ENCODE measurements around the gene SLC17A9. TPM values are rescaled to one million over a fixed set of nuclear protein-coding genes. Genes with fewer than 3 reads are reported as not detected.

SLC17A9 gene
- total RNA-seq, 1 experiment from 2014 or later, result 37.6 TPM

DNA sequence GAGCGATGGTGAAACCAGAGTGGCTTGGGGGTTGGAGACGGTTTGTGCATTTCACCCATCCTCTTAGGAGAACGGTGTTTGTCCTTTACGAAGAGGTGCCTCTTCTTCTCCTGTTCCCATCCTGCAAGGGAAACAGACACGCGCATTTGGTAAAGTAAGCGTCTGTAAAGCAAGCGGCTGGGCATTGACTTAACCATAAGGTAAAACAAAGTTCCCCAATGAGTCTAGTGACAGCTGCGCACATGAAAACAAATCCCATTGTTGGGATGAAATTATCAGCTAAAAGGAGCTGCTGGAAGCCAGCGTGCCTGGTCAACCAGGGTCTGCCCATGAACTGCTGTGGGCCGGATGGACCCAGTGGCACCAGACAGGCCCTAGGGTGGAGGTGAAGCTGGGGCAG, 48.4 kb downstream of the SLC17A9 start:
- no peak overlapping the region for H3K4me2 ChIP-seq (ENCODE audit: low read length)
- ChIA-PET POLR2A (no interaction called here), CTCF (interaction anchor here (1.0 kb wide), 1 partner anchor 28 kb away, joined by 3 read pairs; no protein-coding TSS in a partner anchor), RAD21 (ENCODE audit: low non-redundant PET in 1 of 2, low total read pairs in 2 of 2, uncharacterized antibody in 2 of 2, unreplicated experiment in 2 of 2) (no interaction called here)
- H4K20me1 ChIP-seq (ENCODE audit: insufficient read depth), result no peaks in the 10 kb centered on the region
- no peak overlapping the region for H3K4me3 ChIP-seq (replicated peaks in 1 of 2; ENCODE audit: low read depth in 1 of 2, low read length in 2 of 2)
- intact Hi-C loops (cut with micrococcal nuclease), result no loop called here
- no peaks in the 10 kb centered on the region for H3K27me3 ChIP-seq (ENCODE audit: insufficient read depth, low read length)
- no TSS peak for BruUV-seq (replicated peaks)
- no peaks in the 10 kb centered on the region; the same call in 1 of the 2 replicates for H3K9me2 ChIP-seq (ENCODE audit: insufficient read depth)
- TF ChIP-seq, protein P1, sequence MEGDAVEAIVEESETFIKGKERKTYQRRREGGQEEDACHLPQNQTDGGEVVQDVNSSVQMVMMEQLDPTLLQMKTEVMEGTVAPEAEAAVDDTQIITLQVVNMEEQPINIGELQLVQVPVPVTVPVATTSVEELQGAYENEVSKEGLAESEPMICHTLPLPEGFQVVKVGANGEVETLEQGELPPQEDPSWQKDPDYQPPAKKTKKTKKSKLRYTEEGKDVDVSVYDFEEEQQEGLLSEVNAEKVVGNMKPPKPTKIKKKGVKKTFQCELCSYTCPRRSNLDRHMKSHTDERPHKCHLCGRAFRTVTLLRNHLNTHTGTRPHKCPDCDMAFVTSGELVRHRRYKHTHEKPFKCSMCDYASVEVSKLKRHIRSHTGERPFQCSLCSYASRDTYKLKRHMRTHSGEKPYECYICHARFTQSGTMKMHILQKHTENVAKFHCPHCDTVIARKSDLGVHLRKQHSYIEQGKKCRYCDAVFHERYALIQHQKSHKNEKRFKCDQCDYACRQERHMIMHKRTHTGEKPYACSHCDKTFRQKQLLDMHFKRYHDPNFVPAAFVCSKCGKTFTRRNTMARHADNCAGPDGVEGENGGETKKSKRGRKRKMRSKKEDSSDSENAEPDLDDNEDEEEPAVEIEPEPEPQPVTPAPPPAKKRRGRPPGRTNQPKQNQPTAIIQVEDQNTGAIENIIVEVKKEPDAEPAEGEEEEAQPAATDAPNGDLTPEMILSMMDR (IDR thresholded peaks at IDR 0.05 in 2 of 3, conservative IDR thresholded peaks at IDR 0.05 in 1 of 3; ENCODE audit: borderline replicate concordance in 1 of 3, insufficient read depth in 1 of 3, low read depth in 2 of 3, low read length in 2 of 3), result no peak
- TF ChIP-seq, protein P2, sequence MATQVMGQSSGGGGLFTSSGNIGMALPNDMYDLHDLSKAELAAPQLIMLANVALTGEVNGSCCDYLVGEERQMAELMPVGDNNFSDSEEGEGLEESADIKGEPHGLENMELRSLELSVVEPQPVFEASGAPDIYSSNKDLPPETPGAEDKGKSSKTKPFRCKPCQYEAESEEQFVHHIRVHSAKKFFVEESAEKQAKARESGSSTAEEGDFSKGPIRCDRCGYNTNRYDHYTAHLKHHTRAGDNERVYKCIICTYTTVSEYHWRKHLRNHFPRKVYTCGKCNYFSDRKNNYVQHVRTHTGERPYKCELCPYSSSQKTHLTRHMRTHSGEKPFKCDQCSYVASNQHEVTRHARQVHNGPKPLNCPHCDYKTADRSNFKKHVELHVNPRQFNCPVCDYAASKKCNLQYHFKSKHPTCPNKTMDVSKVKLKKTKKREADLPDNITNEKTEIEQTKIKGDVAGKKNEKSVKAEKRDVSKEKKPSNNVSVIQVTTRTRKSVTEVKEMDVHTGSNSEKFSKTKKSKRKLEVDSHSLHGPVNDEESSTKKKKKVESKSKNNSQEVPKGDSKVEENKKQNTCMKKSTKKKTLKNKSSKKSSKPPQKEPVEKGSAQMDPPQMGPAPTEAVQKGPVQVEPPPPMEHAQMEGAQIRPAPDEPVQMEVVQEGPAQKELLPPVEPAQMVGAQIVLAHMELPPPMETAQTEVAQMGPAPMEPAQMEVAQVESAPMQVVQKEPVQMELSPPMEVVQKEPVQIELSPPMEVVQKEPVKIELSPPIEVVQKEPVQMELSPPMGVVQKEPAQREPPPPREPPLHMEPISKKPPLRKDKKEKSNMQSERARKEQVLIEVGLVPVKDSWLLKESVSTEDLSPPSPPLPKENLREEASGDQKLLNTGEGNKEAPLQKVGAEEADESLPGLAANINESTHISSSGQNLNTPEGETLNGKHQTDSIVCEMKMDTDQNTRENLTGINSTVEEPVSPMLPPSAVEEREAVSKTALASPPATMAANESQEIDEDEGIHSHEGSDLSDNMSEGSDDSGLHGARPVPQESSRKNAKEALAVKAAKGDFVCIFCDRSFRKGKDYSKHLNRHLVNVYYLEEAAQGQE (IDR thresholded peaks at IDR 0.05; ENCODE audit: low read depth), result no peak
- TF ChIP-seq ELF1 (IDR thresholded peaks at IDR 0.05; ENCODE audit: borderline replicate concordance, low read depth), result no peak
- TF ChIP-seq, protein P3, sequence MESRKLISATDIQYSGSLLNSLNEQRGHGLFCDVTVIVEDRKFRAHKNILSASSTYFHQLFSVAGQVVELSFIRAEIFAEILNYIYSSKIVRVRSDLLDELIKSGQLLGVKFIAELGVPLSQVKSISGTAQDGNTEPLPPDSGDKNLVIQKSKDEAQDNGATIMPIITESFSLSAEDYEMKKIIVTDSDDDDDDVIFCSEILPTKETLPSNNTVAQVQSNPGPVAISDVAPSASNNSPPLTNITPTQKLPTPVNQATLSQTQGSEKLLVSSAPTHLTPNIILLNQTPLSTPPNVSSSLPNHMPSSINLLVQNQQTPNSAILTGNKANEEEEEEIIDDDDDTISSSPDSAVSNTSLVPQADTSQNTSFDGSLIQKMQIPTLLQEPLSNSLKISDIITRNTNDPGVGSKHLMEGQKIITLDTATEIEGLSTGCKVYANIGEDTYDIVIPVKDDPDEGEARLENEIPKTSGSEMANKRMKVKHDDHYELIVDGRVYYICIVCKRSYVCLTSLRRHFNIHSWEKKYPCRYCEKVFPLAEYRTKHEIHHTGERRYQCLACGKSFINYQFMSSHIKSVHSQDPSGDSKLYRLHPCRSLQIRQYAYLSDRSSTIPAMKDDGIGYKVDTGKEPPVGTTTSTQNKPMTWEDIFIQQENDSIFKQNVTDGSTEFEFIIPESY (IDR thresholded peaks at IDR 0.05; ENCODE audit: extremely low read depth, insufficient replicate concordance, low read length), result no peak
- no peak for TF ChIP-seq CEBPB (IDR thresholded peaks at IDR 0.05; ENCODE audit: low read depth)
- TF ChIP-seq SRF (IDR thresholded peaks at IDR 0.05; ENCODE audit: low read depth), result no peak
- TF ChIP-seq ZFX (IDR thresholded peaks at IDR 0.05), result no peak
- no peak for TF ChIP-seq POLR2AphosphoS5 (IDR thresholded peaks at IDR 0.05; ENCODE audit: low read depth, low read length)
- H3K9me3 ChIP-seq (ENCODE audit: control insufficient read depth in 1 of 2, insufficient read depth in 1 of 2, low read depth in 1 of 2, low read length in 2 of 2), result no peaks in the 10 kb centered on the region
- H2AFZ ChIP-seq (ENCODE audit: low read depth, low read length, poor library complexity, severe bottlenecking), result no peak overlapping the region
- no peaks in the 10 kb centered on the region for H3K4me1 ChIP-seq (ENCODE audit: control insufficient read depth in 1 of 2, insufficient read depth in 2 of 2, low read length in 2 of 2)
- ATAC-seq, result no peak
- DNase-seq (ENCODE audit: low read depth, low spot score), result no peak
- no peak overlapping the region for H3K9ac ChIP-seq (ENCODE audit: low read length)
- H3K36me3 ChIP-seq (ENCODE audit: control insufficient read depth in 1 of 2, insufficient read depth in 2 of 2, low read length in 2 of 2), result no peaks in the 10 kb centered on the region
- H3K27ac ChIP-seq (ENCODE audit: low read depth, low read length), result no peak overlapping the region
- H3K79me2 ChIP-seq (ENCODE audit: insufficient read depth, low read length), result no peaks in the 10 kb centered on the region
